Stimulated activated CD8-positive, alpha-beta memory T cell treated with anti-CD3 and anti-CD28 coated beads, Interleukin-2, amount 100 ng/mL, for 48 hours (primary cell): Measurements from ENCODE around the gene KCNJ11.

Experiments used
- DNase-seq, 2 donors: peaks; one replicate each; pipeline ENCODE4 v3.0.0-alpha.2; 2020; ENCODE audit warnings: low read depth in 2 of 2

KCNJ11 gene

GRCh38 chr11:17408641-17409040 is 20.2 kb upstream of the KCNJ11 start:
- no peak for DNase-seq

GRCh38 chr11:17408026-17408425 is 19.6 kb upstream of the KCNJ11 start:
- no peak for DNase-seq

- DNase-seq: no peak
These were observed 19.1 kb upstream of the KCNJ11 start for GRCh38 chr11:17407575-17407974.

- no peak for DNase-seq
These were observed 18.3 kb upstream of the KCNJ11 start for GRCh38 chr11:17406818-17407149.

- no peak for DNase-seq
These were observed 17.8 kb upstream of the KCNJ11 start for GRCh38 chr11:17406082-17406817.

- DNase-seq: no peak
These were observed 17.0 kb upstream of the KCNJ11 start for GRCh38 chr11:17405232-17406005.

GRCh38 chr11:17403980-17404759 is 15.7 kb upstream of the KCNJ11 start:
- DNase-seq: no peak

GRCh38 chr11:17402486-17402885 is 14.0 kb upstream of the KCNJ11 start:
- DNase-seq: no peak

- DNase-seq: no peak
These were observed 13.4 kb upstream of the KCNJ11 start for GRCh38 chr11:17401841-17402240.

- DNase-seq: no peak
These were observed 12.9 kb upstream of the KCNJ11 start for GRCh38 chr11:17401316-17401715.

- DNase-seq: no peak
These were observed 11.8 kb upstream of the KCNJ11 start for GRCh38 chr11:17400048-17400775.

- DNase-seq: no peak
These were observed 10.8 kb upstream of the KCNJ11 start for GRCh38 chr11:17399236-17399635.

- DNase-seq: no peak
These were observed 9.0 kb upstream of the KCNJ11 start for GRCh38 chr11:17397311-17398002.

- no peak for DNase-seq
These were observed 8.3 kb upstream of the KCNJ11 start for GRCh38 chr11:17396598-17397310.

GRCh38 chr11:17395978-17396377 is 7.5 kb upstream of the KCNJ11 start:
- DNase-seq: no peak

GRCh38 chr11:17395554-17395961 is 7.1 kb upstream of the KCNJ11 start:
- no peak for DNase-seq

- no peak for DNase-seq
These were observed 6.4 kb upstream of the KCNJ11 start for GRCh38 chr11:17394743-17395390.

GRCh38 chr11:17393472-17393871 is 5.0 kb upstream of the KCNJ11 start:
- DNase-seq: no peak

GRCh38 chr11:17392872-17393271 is 4.4 kb upstream of the KCNJ11 start:
- DNase-seq: no peak
